OCI-LY3 (cell line): ENCODE measurements around the gene KDM5A.

Source experiments
- CTCF ChIP-seq: fragments of 200-600, 300-600 bp; sonication (generic); IDR thresholded peaks from 2 replicates; pipeline ENCODE4 v1.5.1; 2014; ENCODE audit warnings: antibody characterized with exemption, low read length, low read depth
- EZH2phosphoT487 ChIP-seq: fragments of 200-600 bp; shearing (Covaris generic); IDR thresholded peaks from 2 replicates; pipeline ENCODE4 v1.6.1; 2018; ENCODE audit warnings: antibody characterized with exemption, mixed run types, low read depth

DNA sequence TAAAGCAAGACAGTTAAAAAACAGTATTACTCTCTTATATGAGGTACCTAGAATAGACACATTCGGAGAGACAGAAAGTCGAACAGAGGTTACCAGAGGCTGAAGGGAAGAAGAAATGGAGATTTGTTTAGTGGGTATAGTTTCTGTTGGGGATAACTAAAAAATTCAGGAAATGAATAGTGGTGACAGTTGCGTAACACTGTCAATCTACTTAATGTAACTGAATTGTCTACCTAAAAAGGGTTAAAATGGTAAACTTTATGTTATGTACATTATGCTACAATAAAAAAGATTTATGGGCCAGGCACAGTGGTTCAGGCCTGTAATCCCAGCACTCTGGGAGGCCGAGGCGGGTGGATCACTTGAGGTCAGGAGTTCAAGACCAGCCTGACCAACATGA, 95.9 kb downstream of the KDM5A start:
- TF ChIP-seq CTCF (no peak), EZH2phosphoT487 (no peak)
